Suppressor macrophage treated with lipopolysaccharide for 1 hour (primary cell): ENCODE data around the gene TMEM170B.

Experiments
- DNase-seq, 3 donors: peaks; one replicate each; pipeline ENCODE4 v3.0.0-alpha.2; 2020 to 2022

TMEM170B gene, protein sequence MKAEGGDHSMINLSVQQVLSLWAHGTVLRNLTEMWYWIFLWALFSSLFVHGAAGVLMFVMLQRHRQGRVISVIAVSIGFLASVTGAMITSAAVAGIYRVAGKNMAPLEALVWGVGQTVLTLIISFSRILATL

DNA sequence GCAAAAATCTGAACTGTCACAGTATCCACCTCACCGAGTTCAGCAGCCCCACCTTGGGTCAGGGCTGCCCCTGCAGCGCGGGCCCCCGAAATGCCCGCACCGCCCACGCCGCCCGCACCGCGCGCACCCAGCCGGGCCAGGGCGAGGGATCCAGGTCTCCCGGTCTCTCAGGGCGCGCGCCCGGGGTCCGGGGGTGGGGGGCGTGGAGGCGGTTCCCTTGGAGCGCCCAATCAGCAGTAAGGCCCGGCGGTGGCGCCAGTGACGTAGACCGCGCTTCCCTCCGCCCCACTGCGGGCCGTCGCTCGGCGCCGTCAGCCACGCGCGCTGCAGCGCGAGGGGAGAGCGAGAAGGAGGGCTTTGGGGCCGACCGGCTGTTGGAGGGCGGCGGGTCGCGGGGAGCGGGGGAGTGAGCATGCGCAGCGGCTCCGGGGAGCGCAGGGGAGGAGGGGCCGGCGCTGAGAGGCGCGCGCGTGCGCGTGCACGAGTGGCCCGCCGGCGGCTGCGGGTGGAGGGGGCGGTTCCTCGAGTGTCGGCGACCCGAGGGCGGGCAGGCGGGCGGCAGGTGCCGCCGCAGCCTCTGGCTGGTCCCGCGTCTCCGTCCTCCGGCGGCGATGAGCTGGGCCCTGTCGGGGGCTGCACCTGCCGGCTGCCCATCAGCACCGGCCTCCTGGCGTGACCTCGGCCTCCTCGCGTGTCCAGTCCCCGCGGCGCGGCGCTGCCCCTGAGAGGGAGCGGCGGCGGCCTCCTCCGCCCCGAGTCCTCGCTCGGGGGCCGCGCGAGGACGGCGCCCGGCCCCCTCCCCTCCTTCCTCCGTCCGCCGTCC, at the start of gene TMEM170B:
TMEM170B (plus strand) TSS at position 521 of the 823 bp plus-strand sequence. CDS start 529 bp downstream, outside the sequence.
- peak; percentile 97 to 98 (median 98) for DNase-seq

DNA sequence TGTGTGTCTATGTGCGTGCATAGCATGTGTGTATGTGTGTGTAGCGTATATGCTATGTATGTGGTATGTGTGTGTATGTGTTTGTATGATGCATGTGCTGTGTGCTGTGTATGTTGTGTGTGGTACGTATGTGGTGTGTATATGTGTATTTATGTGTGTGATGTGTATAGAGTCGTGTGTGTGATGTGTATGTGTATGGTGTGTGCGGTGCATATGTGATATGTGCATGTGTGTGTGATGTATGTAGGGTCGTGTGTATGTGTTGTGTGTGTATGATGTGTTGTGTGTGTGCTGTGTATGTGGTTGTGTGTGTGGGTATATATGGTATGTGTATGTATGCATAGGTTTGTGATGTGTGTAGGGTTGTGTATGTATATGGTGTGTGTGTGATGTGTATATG, 46.6 kb upstream of the TMEM170B start:
- DNase-seq, result no peak

DNA sequence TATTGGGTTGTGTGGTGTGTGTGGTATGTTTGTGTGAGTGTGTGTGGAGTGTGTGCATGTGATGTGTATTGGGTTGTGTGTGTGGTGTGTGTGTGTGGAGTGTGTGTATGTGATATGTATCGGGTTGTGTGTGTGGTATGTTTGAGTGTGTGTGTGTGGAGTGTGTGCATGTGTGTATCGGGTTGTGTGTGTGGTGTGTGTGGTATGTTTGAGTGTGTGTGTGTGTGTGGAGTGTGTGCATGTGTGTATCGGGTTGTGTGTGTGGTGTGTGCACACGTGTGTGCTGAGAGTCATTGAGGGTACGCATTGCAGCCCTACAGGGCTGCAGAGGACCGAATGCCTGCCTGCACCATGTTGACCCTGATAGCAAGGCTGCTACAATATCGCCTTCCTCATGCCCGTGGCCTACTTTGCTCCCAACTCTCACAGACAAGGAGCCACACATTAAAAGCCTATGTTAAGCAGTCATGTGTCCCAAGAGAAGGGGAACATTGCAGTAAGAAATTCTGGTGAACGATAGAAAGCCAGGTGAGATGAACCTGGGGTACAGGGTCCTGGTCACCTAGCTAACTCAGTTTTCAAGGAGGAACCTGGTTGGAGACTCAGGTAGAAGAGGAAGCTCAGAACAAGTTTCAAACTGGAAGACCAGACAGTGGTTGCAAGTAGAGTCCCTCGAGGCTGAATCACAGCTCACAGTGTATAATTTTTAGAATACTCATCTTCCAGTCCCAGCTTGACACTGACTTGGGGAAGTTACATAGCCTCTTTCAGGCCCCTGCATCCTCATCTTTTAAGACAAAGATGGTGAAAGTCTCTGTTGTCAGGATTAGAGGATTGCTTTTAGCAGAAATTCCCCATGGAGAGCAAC, 45.7 kb upstream of the TMEM170B start:
- peak; percentile 21 to 38 (median 37) for DNase-seq

DNA sequence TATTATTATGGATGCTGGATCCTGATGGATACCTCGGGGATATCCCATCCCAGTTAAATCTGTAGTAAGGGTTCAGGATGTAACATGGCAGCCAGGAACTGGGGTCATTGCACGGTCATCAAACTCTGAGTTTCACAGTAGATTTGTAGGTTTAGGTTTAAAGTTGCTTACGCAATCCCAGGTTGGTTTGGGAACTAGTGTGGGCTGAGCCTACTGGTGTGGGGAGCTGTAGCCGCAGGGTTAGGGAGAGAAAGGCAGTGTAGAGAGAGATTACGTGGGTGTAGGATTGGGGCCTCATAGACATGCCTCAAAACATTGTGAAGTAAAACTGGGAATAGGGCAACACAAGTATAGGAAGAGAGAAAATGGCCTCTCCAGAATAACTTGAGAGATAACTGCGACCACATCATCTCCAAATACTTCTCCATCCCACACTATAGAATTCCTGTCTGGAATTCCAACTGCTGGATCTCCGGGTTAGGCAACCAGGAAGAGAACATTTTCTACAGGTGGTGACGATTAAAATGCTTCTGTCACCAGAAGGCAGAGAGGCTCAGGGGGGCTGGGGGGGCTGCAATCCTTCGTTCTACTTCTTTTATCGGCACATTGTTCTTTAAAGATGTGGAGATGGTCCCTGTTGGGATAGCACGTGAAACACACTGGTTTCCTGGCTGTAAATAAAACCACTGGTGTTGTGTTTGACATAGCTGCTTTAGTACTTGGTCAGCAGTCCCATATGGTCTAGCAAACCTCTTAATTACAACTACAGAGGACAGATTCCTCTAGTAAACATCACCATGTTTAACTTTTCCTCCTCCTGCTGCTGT, 44.9 kb upstream of the TMEM170B start:
- no peak for DNase-seq

DNA sequence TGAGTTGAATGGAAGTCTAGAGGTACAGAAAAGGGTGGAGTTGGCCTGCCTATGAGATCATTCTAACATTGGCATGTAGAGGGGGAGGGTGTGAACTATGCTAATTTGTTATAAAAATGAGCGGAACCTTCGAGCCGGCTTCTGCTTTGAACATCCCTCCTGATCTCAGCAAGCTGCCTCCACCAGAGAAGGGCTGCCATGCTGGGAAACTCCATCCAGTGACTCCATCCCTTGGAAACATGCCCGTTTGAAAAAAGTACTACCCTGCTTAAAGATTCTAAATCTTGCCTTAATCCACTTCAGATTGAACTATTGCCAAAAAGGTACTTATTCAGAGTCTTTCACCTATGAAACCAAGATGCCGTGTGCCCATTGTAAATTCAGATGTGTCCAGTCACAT, 43.6 kb upstream of the TMEM170B start:
- DNase-seq, result peak; percentile 32 to 58 (median 56)

DNA sequence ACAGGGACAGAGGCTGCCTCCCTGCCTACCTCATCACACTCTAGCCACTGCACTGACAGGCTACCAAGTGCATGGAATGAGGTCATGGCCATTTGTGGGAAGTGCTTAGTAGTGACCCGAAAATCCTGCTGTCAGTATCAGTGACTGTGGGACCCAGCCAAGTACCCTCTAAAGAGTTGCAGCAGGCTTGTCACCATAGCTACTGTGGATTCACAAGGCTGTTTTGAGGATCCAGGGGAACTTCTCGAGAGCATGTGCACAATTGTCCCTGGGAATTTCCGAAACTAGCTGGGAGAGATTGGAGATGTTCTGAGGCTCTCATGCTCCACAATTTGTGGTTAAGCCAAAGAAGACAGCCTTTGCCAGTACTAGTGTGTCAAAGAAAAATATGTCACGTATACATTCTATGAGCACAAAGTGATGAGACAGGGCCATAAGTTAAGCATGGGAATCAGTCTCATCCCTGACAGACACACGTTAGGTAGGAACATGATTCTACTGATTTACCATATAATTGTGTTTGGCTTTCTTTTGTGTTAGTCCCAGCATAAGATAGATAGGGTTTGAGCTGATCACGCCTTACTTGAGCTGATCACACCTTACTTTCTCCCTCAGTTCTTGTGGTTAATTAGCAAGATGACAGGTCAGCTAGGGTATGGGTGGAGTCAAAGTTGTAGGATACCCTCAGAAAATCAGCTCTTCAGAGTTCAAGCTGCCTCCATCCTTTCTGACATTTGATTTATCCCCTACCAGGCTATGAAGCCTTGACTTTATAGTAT, 42.6 kb upstream of the TMEM170B start:
- peak; percentile 79 to 90 (median 83) for DNase-seq

DNA sequence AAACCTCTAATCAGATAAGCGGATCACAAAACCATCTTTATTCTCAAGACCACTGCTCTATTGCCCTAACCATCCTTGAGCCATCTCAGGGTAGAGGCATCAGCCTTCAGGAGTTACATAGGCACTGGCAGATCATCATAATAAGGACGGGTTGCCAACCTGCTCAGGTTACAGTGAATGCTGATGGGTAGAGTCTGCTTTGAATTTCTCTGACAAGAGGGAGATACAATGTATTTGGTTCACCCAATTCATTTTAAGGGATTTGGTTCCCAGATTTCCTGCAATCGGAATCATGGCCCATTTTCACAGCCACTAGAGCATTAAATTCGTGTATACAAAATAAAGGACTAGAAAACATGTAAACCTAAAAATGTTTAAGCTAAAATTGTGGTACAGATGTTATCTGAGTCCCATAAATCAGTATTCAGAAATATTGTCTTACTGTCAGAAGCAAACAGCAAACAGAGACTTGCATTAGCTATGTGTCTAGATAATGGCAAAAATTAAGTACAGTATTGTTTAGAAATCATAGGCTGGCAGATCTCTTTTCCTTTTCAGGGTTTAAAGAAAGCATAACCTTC, 41.9 kb upstream of the TMEM170B start:
- DNase-seq, result no peak

DNA sequence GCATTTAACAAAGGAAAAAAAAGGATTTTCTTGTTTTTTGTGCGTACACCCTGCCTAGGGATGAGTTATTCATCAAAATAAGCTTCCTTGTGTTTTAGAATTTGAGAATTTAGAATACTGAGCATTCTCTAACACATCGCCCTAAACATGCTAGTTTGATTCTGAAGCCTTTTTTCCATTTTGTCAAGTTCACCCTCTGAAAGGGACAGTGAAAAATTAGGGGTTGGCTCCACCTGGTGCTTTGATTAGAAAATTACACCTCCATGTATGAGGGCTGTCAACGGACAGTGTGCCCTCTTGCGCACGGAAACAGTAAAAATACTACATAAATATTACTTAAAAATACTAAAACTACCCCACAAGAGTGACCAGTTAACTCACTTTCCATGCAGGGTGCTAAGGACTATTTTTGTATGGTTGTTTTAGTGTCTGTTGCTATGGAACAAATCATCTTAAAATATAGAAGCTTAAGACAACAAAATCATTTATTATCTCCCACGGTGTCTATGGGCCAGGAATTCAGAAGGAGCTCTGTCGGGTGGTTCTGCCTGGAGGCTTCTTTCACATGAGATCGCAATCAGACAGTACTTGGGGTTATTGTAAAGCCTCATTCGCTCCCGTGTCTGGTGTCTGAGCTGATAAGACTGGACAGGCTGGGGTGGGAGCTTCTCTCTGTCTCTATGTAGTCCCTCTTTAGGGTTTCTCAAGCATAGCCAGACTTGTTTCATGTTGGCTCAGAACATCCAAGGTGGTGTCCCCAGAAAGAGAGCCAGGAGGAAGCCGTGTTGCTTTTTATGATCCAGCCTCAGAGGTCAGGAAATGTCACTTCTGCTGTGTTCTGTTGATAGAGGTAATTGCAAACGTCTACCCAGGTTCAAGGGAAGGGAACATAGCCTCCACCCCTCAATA, 41.1 kb upstream of the TMEM170B start:
- DNase-seq, result peak; percentile 82 to 90 (median 88)

DNA sequence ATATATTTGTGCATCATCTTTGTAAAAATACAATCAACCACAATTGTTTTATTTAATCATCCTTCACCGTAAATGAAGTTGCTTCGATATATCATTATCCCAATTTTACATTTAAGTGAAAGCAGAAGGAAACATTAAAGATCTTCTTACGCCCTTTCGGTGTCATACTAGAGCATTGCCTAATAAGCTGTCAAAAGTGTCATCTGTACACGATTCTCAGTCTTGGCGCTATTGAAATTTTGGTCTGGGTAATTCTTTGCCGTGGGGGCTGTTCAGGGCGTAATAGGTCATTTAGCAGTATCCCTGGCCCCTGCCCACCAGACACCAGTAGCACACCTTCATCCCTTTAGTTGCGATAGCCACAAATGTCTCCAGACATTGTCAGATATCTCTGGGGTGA, 40.4 kb upstream of the TMEM170B start:
- DNase-seq, result peak; percentile 28 to 63 (median 63)

DNA sequence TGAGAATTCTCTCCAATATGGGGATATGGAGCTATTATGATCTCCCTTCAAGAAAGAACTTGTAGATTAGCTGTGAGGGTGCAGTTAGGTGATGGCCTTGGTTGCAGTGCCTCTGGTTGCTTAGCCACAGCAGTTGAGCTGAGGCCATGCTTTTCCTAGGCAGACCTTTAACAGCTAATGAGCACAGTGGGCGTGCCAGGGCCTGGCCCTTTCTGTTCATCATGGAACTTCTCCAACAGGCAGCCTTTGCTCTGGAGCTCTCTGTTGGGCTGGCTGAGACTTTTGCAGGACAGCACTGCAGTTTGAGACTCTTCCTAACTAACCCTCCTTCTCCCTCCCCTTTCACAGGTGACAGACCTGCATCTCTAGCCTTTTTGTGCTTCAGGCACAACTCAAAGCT, 39.7 kb upstream of the TMEM170B start:
- peak in 1 of 3 donors; percentile 13 for DNase-seq

DNA sequence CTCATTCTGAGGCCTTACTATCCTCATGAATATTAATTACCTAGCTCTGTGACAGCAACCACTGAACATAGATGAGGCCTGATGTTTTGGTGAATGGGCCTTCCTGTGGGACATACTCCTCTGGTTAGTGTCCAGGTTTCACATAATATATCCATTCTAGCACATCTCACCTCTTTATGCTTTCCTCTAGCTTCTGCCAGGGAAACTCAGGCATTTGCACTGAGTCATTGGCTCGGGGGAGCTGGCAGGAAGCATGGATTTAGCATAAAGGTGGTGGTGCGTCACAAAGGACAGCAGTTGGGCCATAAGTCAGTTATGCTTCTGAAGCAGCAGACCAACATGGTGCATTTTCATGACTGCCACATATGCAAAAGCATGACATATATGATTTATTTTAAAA, 37.5 kb upstream of the TMEM170B start:
- no peak for DNase-seq

DNA sequence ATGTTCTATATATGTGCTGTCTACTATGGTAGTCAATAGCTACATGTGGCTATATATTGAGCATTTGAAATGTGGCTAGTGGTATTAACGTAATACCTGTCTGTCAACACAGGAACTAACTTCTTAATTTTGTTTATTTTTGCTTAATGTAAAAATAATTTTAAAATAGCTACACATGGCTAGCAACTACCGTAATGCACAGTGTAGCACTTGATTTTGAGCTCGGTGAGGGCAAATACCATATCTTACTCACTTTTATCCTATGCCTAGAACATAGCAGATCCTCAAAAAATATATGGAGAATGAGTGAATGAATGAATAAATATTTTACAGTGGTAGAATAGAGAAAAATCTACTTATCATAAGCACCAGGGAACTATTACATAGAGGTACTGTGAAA, 28.1 kb upstream of the TMEM170B start:
- no peak for DNase-seq

DNA sequence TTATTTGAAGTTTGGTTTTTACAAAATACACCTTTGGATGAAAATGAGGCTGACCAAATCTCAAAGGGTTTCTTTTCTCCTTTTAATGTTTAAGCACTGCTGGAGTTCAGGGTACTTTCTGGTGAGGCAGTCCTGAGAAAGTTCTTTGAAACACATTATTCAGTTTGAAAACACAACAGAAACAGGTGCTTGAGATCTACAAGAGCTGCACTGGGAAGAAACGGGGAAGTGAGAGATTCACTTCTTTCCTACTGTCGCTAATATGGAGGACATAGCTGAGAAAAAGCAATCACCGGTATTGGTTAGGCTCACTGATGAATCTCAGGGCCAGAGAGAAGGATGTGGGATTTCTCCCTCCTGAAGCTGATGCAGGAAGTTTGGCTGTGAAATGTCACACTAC, 22.9 kb upstream of the TMEM170B start:
- DNase-seq, result no peak

DNA sequence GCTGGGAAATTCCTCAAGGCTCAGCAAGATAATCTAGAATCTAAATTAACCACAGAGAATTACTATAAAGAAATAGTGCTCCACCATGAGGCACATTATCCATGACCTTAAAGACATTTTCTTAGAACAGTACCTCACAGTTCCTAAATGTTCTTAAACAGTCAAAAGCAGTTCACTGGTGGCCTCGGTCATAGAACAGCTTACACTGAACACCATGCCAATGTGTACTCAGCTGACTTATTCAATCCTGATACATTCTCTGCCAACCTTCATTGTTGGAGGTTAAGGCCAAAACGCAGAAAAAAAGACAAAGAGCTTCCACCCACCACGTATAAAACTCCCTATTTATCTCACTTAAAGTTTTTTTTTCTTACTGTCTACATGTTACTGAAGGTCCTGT, 21.8 kb upstream of the TMEM170B start:
- no peak for DNase-seq

DNA sequence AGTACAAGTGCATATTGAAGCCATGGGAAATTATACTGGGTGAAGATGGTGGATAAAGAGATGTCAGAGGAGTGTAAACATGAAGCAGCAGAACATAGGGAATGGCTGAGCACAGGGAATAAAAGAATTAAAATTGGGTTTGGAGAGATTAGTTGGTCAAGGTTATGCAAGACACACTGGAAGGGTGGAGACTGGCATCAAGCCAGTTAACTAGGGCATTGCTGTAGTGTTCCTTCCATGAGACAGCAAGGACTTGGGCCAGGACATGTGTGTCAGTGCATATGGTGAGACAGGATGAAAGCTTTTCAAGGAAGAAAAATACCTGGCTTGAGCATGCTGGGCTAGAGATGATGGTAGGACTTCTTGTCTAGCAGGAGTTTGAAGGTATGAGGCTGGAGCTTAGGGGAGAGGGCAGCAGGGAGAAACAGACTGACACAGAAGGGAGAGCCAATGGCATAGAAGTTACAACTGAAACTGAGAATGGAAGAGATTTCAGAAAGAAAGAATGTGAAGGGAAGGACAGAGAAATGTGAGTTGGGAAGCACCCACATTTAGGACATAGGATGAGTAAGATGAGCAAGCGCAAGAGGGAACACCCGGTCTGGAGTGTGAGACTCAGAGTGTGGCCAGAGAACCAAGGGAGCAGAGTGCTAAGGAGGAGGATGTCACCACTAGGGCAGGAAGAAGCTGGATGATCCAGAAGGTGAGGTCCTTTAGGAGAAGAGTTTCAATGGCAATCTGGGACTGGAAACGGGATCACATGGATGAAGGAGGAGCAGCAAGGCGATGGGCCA, 14.5 kb upstream of the TMEM170B start:
- peak; percentile 59 to 65 (median 65) for DNase-seq

DNA sequence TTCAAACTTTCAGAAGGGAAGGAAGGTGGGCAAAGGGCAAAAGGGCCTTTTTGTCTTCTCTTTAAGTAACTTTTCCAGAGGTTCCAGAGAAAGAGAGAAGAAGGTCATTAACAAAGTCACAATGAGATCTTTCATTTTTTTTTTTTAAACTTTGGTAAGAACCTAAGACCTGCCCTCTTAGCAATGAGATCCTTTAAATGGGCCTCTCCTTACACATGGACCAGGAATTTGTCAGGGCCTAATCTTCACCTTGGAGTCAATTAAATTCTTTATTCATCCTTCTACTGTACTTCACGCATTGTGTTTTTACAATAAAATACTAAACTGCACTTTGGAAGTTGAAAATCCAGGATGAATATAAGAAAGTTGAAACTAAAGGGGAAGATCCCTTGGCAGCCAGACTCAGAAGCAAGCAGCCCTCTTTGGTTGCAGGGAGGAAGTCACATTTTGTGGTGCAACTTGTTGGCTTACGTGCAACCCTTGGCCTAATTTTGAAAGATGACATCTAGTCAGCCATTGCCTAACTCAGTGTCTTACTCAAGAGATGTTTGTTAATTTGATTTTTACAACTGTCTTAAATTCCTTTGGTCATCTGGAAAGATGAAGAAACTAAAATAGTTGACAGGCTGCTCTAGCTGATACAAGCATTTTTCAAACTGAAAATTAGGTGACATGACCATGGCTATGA, 11.9 kb upstream of the TMEM170B start:
- DNase-seq, result peak; percentile 86 to 97 (median 96)

DNA sequence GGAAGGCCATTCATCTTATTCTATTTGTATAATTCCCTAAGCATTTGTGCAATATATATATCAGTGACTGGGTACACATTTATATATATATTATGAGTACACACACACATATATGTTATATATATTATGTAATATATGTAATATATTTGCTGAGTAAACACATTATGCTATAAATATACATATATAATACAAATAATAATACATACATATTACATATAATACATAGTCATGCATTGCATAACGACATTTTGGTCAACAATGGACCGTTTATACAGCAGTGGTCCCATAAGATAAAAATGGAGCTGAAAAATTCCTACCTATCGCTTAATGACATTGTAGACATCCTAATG, 11.4 kb upstream of the TMEM170B start:
- no peak for DNase-seq

DNA sequence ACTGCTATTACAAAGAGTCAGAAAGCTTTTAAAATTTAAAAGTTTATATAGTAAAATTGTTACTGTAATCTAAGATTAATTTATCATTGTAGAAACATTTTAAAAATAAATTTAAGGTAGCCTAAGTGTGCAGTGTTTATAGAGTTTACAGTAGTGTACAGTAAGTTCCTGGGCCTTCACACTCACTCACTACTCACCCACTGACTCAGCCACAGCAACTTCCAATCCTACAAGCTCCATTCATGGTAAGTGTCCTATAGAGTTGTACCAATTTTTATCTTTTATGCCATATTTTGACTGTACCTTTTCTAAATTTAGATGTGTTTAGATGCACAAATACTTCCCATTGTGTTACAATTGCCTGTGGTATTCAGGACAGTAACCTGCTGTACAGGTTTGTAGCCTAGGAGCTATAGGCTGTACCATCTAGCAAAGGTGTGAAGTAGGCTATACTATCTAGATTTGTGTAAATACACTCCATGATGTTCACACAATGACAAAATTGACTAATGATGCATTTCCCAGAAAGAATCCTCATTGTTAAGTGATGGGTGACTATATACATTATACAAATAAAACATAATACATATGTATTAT, 10.2 kb upstream of the TMEM170B start:
- no peak for DNase-seq
